Natural killer cell treated with Interleukin-12 subunit alpha and Interleukin-12 subunit beta and Interleukin-15 and Interleukin-18, amount 100 ng/mL, for 72 hours (primary cell): Measurements from ENCODE around the gene GMDS. TPM values are rescaled to one million over a fixed set of nuclear protein-coding genes. Genes with fewer than 3 reads are reported as not detected.

Experiments used
- ATAC-seq, 2 donors: fragments of 150-1000 bp; cut with Tn5 transposase in 1 of 2; sonication (Bioruptor Pico), chemical (Tn5 transposase) in 1 of 2; 2 replicates each; pipeline ENCODE4 v1.10.0; 2021
- DNase-seq: peaks from one replicate; pipeline ENCODE4 v3.0.0; 2022; ENCODE audit warnings: low spot score
- H3K27ac Mint-ChIP-seq, 2 donors: 1 replicate in 1 of 2; 2 replicates in 1 of 2; pipeline ENCODE4 v1.8.0; 2022; ENCODE audit warnings: mixed read lengths in 2 of 2, mild to moderate bottlenecking in 1 of 2, moderate library complexity in 1 of 2
- H3K27me3 Mint-ChIP-seq, 2 donors: 1 replicate in 1 of 2; 2 replicates in 1 of 2; pipeline ENCODE4 v1.8.0; 2022; ENCODE audit warnings: mixed read lengths in 2 of 2
- H3K36me3 Mint-ChIP-seq: one replicate; pipeline ENCODE4 v1.8.0; 2022; ENCODE audit warnings: mixed read lengths
- H3K4me1 Mint-ChIP-seq, 2 donors: 1 replicate in 1 of 2; 2 replicates in 1 of 2; pipeline ENCODE4 v1.8.0; 2022; ENCODE audit warnings: low read depth in 2 of 2, mixed read lengths in 2 of 2, mild to moderate bottlenecking in 1 of 2
- H3K4me3 Mint-ChIP-seq: one replicate; pipeline ENCODE4 v1.8.0; 2022; ENCODE audit warnings: mixed read lengths
- H3K9me3 Mint-ChIP-seq: 2 replicates; pipeline ENCODE4 v1.8.0; 2022; ENCODE audit warnings: mixed read lengths
- total RNA-seq, 2 donors: library from RNA; stranded (reverse); gene quantifications; one replicate each; pipeline ENCODE4 v1.2.3, GENCODE V29; 2022

GMDS gene
- total RNA-seq, 2 donors from 2014 or later = 23.7 to 39.4 TPM

GRCh38 chr6:1960486-1961142 is 284.8 kb downstream of the GMDS start:
- H3K27me3 Mint-ChIP-seq = no peaks in the 10 kb centered on the region
- H3K4me3 Mint-ChIP-seq = no peak overlapping the region
- H3K36me3 Mint-ChIP-seq = no peaks in the 10 kb centered on the region
- DNase-seq = no peak
- no peak overlapping the region for H3K27ac Mint-ChIP-seq
- H3K4me1 Mint-ChIP-seq = peaks cover 0 to 9% of the 10 kb centered on the region in 2 donors
- ATAC-seq = no peak
- no peaks in the 10 kb centered on the region for H3K9me3 Mint-ChIP-seq

DNA sequence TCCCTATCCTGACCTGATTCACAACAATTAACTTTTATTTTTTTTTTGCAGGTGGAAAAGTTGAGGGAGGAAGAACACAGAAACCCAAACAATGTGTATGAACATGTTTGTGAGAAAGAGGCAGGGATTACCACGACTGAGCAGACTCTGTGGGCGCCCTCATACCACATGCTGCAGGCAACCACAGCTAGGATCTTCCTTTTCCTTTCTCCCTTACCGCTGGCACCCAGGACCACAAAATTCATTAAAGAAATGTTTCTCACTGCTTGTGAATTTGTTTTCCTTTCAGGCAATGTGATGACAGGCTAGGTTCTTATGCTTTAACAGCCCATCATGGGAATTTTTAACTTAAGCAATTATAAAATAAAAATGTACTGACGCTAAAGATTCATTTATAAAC is 287.1 kb downstream of the GMDS start:
- DNase-seq = no peak
- H3K36me3 Mint-ChIP-seq = no peaks in the 10 kb centered on the region
- no peak for ATAC-seq
- H3K27ac Mint-ChIP-seq = no peak overlapping the region
- no peaks in the 10 kb centered on the region for H3K9me3 Mint-ChIP-seq
- H3K4me3 Mint-ChIP-seq = no peak overlapping the region
- peaks cover 0 to 4% of the 10 kb centered on the region in 2 donors for H3K4me1 Mint-ChIP-seq
- no peaks in the 10 kb centered on the region for H3K27me3 Mint-ChIP-seq

- H3K36me3 Mint-ChIP-seq = no peaks in the 10 kb centered on the region
- H3K4me3 Mint-ChIP-seq = no peak overlapping the region
- H3K9me3 Mint-ChIP-seq = no peaks in the 10 kb centered on the region
- no peaks in the 10 kb centered on the region for H3K27me3 Mint-ChIP-seq
- H3K4me1 Mint-ChIP-seq = peaks cover 0 to 2% of the 10 kb centered on the region in 2 donors
- H3K27ac Mint-ChIP-seq = no peak overlapping the region
- ATAC-seq = no peak
- DNase-seq = no peak
These were observed 287.7 kb downstream of the GMDS start for GRCh38 chr6:1957746-1958145.

DNA sequence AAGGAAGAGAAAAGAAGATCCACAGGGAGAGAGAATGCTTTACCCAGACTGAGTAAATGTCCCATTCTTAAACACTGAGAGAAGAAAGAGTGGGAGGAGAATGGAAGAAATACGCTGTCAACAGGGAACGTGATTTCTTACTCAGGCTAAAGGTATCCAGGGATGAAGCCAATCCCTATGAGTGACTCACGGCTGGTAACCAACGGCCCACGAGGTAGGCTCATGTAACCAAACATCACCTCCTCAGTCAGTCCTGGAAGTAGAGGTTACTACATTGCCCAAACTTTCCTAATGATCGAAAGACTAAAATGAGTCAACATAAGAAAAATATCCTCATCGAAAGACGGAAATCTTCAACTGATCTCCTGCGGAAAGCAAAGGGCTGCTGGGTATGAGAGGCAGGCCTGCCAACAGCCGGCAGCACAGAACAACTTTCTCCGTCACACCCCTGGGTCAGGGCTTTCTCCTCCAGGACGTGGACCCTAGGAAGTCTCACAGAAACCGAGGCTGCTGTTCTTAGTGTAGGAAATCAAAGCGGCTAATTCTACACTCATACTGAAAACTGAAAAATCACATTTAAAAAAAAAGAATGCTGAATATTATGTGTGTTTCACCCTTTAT is 292.6 kb downstream of the GMDS start:
- Mint-ChIP-seq H3K9me3 (no peaks in the 10 kb centered on the region), H3K36me3 (peaks cover 4% of the 10 kb centered on the region), H3K4me3 (no peak overlapping the region), H3K4me1 (peaks cover 0 to 2% of the 10 kb centered on the region in 2 donors), H3K27me3 (no peaks in the 10 kb centered on the region), H3K27ac (no peak overlapping the region)
- DNase-seq = no peak
- ATAC-seq = no peak

DNA sequence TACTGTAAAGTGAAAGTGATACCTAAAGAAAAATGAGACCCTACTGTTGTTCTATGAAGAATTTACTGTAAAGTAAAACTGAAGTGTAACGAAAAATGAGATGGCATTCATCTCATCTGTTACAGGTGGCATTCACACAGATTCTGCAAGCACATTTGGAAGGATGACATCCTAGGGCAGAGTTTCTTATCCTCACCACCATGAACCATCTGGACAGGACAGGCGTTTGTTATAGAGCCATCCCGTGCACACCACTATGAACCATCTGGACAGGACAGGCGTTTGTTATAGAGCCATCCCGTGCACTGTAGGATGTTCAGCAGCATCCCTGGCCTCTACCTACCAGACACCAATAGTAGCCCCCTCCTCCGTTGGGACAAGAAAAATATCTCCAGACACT is 294.8 kb downstream of the GMDS start:
- H3K4me3 Mint-ChIP-seq = no peak overlapping the region
- DNase-seq = no peak

DNA sequence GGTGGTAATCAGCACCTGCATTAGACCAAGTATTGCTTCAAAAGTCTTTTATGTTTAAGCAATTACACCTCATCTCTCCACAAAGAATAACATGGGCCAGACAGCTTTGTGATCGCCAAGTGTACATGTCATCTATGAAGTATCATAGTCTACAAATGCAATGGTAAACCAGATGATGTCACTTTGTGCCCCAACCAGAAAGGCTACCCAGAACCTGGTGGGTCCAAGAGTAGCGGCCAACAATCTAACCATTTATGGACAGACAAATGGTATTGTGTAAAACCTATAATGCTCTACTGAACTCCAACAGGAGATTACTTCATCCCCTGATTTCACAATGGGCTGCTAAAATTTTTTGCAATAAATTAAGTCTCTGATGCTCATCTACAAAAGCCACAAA is 295.9 kb downstream of the GMDS start:
- H3K27me3 Mint-ChIP-seq = no peaks in the 10 kb centered on the region
- H3K27ac Mint-ChIP-seq = peak overlapping the region in 1 of 2 donors; percentile 27
- H3K4me3 Mint-ChIP-seq = no peak overlapping the region
- peaks cover 15 to 18% of the 10 kb centered on the region in 2 donors for H3K4me1 Mint-ChIP-seq
- ATAC-seq (peak in 1 of 2 donors; percentile 51), DNase-seq (no peak)
- H3K9me3 Mint-ChIP-seq = no peaks in the 10 kb centered on the region
- H3K36me3 Mint-ChIP-seq = peaks cover 4% of the 10 kb centered on the region

More for the DNA sequence above, 294.8 kb downstream of the GMDS start:
- Mint-ChIP-seq H3K4me1 (peaks cover 6 to 8% of the 10 kb centered on the region in 2 donors), H3K9me3 (no peaks in the 10 kb centered on the region), H3K36me3 (peaks cover 4% of the 10 kb centered on the region), H3K27ac (no peak overlapping the region), H3K27me3 (no peaks in the 10 kb centered on the region)
- ATAC-seq = no peak

GRCh38 chr6:1947922-1948321 is 297.5 kb downstream of the GMDS start:
- H3K9me3 Mint-ChIP-seq = no peaks in the 10 kb centered on the region
- H3K4me1 Mint-ChIP-seq = peaks cover 15 to 18% of the 10 kb centered on the region in 2 donors
- DNase-seq (no peak), ATAC-seq (no peak)
- H3K27me3 Mint-ChIP-seq = no peaks in the 10 kb centered on the region
- H3K4me3 Mint-ChIP-seq = no peak overlapping the region
- H3K27ac Mint-ChIP-seq = no peak overlapping the region
- H3K36me3 Mint-ChIP-seq = peaks cover 4% of the 10 kb centered on the region

DNA sequence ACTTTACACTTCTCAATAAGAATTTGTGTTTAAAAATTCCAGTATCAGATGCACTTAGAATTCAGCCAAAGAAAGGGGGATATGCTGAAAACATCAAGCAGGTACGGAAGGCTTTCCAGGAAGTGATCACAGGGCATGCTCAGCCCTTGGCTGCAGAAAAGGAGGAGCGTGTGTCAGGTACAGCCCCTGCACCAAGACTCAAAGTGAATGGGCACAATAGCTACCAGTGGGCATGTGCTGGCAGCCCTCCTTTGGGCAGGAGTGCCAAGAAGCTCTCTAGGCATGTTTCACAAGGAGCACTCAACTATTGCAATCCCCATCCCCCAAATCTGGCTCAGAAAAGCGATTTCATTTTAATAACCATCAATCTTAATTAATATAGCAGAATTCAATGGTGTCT is 298.8 kb downstream of the GMDS start:
- no peaks in the 10 kb centered on the region for H3K9me3 Mint-ChIP-seq
- no peak for DNase-seq
- peaks cover 4% of the 10 kb centered on the region for H3K36me3 Mint-ChIP-seq
- no peak overlapping the region for H3K27ac Mint-ChIP-seq
- no peaks in the 10 kb centered on the region for H3K27me3 Mint-ChIP-seq
- no peak for ATAC-seq
- no peak overlapping the region for H3K4me3 Mint-ChIP-seq
- peaks cover 15 to 18% of the 10 kb centered on the region in 2 donors for H3K4me1 Mint-ChIP-seq

DNA sequence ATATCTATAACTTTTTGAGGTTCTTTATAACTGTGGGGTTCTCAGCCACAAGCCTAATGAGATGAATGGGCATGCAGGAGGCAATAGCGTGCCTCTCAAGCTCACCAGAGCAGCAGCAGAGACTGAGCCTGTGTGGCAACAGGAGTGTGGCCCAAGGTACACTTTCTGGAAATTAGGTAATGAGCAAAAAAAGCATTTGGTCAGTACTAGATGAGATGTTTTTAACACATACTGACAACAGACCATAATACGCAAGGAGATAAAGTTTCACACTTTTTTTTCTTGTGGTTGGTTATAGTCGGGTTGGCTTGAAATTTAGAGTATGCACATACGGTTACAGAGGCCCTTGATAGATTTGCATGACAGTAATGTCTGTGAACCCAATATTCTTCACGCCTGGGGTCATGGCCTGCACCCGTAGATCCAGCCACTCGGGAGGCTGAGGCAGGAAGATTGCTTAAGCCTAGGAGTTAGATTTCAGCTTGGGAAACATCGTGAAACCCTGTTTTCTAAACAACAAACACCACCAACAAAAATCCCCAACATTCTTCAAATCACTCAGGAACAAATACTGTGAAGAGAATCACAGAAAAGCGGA is 300.1 kb downstream of the GMDS start:
- Mint-ChIP-seq H3K36me3 (peaks cover 4% of the 10 kb centered on the region), H3K4me1 (peaks cover 15 to 18% of the 10 kb centered on the region in 2 donors), H3K27ac (peak overlapping the region; percentile 24 to 56)

GRCh38 chr6:1942834-1943233 is 302.6 kb downstream of the GMDS start:
- no peaks in the 10 kb centered on the region for H3K9me3 Mint-ChIP-seq
- H3K4me3 Mint-ChIP-seq = no peak overlapping the region
- no peak for ATAC-seq
- H3K36me3 Mint-ChIP-seq = no peaks in the 10 kb centered on the region
- peaks cover 16 to 18% of the 10 kb centered on the region in 2 donors for H3K4me1 Mint-ChIP-seq
- no peak for DNase-seq
- no peaks in the 10 kb centered on the region for H3K27me3 Mint-ChIP-seq
- no peak overlapping the region for H3K27ac Mint-ChIP-seq

More for the DNA sequence above, 300.1 kb downstream of the GMDS start:
- ATAC-seq (peak; percentile 86 to 90), DNase-seq (no peak)
- no peaks in the 10 kb centered on the region for H3K9me3 Mint-ChIP-seq
- no peaks in the 10 kb centered on the region for H3K27me3 Mint-ChIP-seq
- H3K4me3 Mint-ChIP-seq = peak overlapping the region; percentile 54

DNA sequence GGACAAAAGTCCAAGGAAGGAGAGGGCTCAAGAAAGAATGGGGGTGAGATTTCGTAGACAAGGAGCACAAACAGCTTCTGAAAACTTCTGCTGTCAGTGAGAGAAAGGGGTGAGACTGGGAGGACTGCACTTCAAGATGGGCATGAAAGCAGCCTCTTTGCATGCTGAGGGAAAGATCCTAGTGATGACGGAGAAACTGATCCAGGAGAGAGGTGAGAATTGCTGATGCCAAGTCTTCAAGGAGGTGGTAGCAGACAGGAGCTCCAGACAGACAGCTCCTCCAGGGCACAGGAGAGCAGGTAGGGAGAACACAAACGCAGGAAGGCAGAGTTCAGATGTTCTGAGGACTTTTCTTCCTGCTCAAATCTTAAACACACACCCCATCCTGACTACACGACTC is 303.9 kb downstream of the GMDS start:
- H3K36me3 Mint-ChIP-seq = no peaks in the 10 kb centered on the region
- no peak overlapping the region for H3K27ac Mint-ChIP-seq
- DNase-seq (no peak), ATAC-seq (no peak)
- no peaks in the 10 kb centered on the region for H3K27me3 Mint-ChIP-seq
- peaks cover 16 to 18% of the 10 kb centered on the region in 2 donors for H3K4me1 Mint-ChIP-seq
- no peaks in the 10 kb centered on the region for H3K9me3 Mint-ChIP-seq
- H3K4me3 Mint-ChIP-seq = no peak overlapping the region

GRCh38 chr6:1940381-1940780 is 305.0 kb downstream of the GMDS start:
- no peaks in the 10 kb centered on the region for H3K9me3 Mint-ChIP-seq

GRCh38 chr6:1933292-1933691 is 312.1 kb downstream of the GMDS start:
- DNase-seq = no peak
- no peaks in the 10 kb centered on the region for H3K27me3 Mint-ChIP-seq
- H3K36me3 Mint-ChIP-seq = no peaks in the 10 kb centered on the region
- no peak for ATAC-seq
- no peaks in the 10 kb centered on the region for H3K9me3 Mint-ChIP-seq
- no peak overlapping the region for H3K4me3 Mint-ChIP-seq
- no peak overlapping the region for H3K27ac Mint-ChIP-seq
- no peaks in the 10 kb centered on the region for H3K4me1 Mint-ChIP-seq

More at GRCh38 chr6:1940381-1940780, 305.0 kb downstream of the GMDS start:
- H3K27ac Mint-ChIP-seq = no peak overlapping the region
- ATAC-seq (no peak), DNase-seq (no peak)
- H3K4me1 Mint-ChIP-seq = peaks cover 7 to 9% of the 10 kb centered on the region in 2 donors
- no peaks in the 10 kb centered on the region for H3K36me3 Mint-ChIP-seq
- H3K4me3 Mint-ChIP-seq = no peak overlapping the region
- H3K27me3 Mint-ChIP-seq = no peaks in the 10 kb centered on the region

- Mint-ChIP-seq H3K36me3 (no peaks in the 10 kb centered on the region), H3K27me3 (no peaks in the 10 kb centered on the region), H3K4me1 (no peaks in the 10 kb centered on the region), H3K4me3 (no peak overlapping the region), H3K27ac (no peak overlapping the region), H3K9me3 (no peaks in the 10 kb centered on the region)
- no peak for ATAC-seq
- DNase-seq = no peak
These were observed 313.6 kb downstream of the GMDS start for GRCh38 chr6:1931817-1932216.
